ENCODE results near the gene RPIA. TPM values are rescaled to one million over a fixed set of nuclear protein-coding genes. Genes with fewer than 3 reads are reported as not detected.
"Not testable (repeated sequence)": the region's sequence is repeated elsewhere in the genome, so short reads cannot be mapped to it uniquely, and the experiment has no call there.

Gene RPIA
- total RNA-seq, 1 donor from 2014 or later = 17.4 TPM

DNA sequence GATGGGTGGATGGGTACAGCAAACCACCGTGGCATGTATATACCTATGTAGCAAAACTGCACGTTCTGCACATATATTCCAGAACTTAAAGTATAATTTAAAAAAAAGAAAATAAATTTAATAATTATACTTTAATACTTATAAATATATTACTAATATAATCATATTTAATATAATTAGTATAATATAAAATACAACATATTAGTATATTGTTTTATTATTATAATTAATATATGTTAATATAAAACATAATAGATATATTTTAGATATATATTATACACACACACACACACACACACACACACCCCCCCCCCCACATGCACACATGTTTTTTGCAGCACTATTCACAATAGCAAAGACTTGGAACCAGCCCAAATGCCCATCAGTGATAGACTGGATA, 29.8 kb downstream of the RPIA start:
- DNase-seq (no peak), ATAC-seq (ENCODE audit: poor library complexity) (no peak)
- intact Hi-C loops (cut with DNase I) = no loop called here

DNA sequence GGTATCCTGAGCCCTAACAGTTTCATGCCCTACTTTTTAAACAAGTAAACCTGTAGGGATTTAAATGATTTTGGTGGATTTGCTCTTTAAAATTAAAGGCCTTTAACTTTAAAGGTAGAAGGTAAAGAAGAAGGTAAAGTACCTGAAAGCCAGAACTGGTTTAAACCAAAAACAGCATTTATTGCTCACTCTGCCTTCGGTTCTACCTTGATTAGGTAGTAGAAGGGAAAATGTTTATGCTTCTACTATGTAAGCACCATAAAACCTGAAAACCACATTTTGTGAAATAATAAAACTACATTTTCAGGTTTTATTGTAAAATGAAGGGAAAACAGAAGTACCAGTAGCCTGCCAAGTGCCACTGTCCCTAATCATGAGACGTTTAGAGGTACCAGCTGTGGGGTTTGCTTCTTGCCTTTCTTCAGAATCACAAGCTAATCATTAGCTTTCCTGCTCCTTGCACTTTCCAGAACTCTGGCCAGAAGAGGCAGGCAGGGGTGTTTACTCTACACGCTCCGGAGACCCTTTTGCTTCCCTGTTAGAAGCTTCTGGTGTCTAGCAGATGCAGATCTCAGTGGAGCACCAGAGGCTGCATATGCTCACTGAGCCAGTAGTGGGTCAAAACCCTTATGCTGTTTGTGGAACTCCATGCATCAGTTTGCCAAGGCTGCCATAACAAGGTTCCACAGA, 33.3 kb downstream of the RPIA start:
- intact Hi-C loops (cut with DNase I) = no loop called here
- ATAC-seq (ENCODE audit: poor library complexity) = no peak
- no peak for DNase-seq

DNA sequence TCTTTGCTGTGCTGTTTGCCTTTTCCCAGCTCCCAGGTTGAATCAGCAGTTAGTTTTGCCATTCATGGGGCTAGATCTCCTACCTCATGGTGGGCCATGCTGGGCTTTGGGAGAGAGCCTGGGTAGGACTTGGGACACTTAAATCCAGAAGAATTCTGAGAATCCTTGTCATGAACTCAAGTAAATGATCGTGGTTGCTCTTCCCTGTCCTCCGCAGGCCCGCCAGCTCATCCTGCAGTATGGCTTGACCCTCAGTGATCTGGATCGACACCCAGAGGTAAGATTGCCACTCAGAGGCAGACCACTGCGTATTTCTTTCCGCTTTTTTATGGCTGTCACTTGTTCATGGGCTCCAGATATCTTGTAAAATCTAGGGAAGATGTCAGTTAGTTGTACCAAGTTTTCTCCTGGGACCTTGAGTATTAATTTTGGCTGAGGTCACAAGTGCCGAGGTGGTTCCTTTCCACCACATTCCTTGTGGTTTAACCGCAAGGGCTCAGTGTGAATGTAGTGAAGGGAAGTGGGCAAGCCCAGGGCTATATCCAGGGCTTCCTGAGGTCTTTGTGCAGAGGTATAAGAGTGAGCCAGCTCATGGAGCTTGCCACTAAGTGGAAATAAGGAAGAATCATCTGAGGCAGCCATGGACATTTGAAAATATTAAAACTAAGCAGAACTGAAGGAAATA, 37.7 kb downstream of the RPIA start:
- intact Hi-C loops (cut with DNase I) = no loop called here
- DNase-seq = no peak
- no peak for ATAC-seq (ENCODE audit: poor library complexity)

DNA sequence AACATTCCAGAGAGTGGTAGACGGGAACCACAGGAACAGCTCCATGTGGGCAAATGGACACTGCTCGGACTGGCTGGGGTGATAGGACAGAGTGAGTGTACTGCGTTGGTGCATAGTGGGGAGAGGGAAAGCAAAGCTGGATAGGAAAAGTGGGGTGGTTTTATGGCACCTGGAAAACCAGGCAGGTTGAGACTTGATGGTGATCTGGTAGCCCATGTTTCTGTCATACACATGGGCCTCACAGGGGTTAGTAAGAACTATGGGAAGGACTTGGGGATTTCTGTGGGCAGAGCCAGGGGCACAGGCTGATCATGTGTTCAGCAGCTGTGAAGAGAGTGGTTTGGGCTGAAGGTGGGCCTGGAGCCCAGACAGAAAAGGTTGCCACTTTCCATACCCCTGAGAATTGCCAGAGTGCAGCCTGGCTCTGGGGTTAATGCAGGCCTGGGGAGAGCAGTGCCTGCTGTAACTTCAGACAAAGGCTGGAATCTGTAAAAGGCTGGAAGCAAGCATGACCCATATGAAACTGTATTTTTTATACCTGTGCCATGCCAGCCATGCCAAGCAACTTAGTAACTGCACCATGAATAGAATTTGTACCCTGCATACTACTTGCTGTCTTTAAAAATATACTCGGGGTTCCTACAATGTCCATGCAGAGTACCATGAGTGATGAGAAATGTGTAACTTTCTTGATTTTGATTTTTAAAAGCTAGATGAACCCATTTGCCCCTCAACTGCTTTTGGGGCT, 41.9 kb downstream of the RPIA start:
- intact Hi-C loops (cut with DNase I) = no loop called here
- no peak for DNase-seq
- ATAC-seq (ENCODE audit: poor library complexity) = peak; percentile 68

DNA sequence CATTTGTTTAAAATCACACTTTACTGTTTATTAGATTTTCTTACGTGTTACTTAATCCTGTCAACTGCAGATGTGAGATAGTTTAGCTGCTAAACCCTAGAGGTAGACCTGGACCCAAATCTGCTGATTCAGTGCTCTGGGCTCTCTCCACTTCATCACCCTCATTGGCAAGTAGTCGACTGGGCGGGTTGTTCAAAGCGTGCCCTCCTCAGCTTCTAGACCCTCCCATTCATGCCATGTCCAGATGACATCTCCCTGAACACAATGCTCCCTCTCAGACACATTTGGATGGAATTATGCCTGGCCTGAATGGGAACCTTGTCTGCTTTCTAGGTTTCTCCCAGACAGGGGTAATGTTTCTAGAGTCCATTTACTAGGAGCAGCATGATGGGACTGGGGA, 43.7 kb downstream of the RPIA start:
- DNase-seq (no peak), ATAC-seq (ENCODE audit: poor library complexity) (no peak)
- intact Hi-C loops (cut with DNase I) = no loop called here

DNA sequence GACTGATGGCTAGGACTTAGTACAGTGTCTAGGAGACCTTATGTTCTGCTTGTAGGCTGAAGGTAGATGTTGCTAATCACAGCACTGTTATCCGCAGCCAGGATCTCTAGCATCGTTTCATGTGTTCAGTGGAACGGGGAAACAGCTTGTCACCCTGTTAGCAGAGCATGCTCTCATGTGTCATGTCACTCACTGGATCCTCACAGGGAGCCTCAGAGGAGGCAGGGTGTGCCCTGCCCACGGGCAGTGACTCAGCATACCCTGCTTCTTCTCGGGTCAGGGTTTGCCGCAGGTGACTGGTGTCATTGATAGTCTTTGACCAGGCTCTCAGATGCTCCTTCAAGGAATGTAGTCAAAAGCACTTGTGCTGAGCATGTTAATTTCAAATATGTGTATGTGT, 44.4 kb downstream of the RPIA start:
- intact Hi-C loops (cut with DNase I) = no loop called here
- DNase-seq (no peak), ATAC-seq (ENCODE audit: poor library complexity) (no peak)

DNA sequence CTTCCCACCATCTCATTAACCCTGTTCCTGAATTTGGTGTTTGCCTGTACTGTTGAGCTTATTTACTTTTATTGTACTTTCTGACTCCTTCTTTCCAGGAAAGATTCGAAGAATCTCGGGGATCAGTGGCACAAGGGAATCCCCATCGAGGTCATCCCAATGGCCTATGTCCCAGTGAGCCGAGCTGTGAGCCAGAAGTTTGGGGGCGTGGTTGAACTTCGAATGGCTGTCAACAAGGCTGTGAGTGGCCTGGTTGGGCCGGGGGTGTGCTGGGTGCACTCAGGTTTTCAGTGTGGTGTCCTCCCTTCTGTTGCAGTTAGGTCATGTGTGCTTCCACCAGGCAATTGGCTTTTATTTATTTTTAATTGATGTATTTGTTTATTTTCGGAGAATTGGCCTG, 45.0 kb downstream of the RPIA start:
- intact Hi-C loops (cut with DNase I) = no loop called here
- DNase-seq = no peak
- no peak for ATAC-seq (ENCODE audit: poor library complexity)

DNA sequence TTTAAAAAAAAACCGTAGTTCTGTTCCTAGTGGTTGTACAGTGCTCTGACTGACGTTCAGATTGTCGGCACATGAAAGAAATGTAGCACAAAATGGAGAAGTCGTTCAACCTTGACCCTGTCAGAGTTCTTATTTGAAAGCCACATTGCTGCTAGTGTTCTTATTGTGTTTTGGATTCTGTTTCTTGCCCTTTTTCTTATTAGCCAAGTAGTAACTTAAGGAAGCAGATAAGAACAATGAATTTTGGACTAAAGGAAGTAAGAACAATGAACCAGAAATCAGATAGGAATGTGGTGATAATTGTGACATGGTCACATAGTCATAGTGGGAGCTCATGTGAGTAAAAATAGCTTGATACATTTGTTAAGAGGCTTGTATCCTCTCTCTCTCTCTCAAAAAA, 45.9 kb downstream of the RPIA start:
- DNase-seq (no peak), ATAC-seq (ENCODE audit: poor library complexity) (peak; percentile 47)
- intact Hi-C loops (cut with DNase I) = no loop called here

DNA sequence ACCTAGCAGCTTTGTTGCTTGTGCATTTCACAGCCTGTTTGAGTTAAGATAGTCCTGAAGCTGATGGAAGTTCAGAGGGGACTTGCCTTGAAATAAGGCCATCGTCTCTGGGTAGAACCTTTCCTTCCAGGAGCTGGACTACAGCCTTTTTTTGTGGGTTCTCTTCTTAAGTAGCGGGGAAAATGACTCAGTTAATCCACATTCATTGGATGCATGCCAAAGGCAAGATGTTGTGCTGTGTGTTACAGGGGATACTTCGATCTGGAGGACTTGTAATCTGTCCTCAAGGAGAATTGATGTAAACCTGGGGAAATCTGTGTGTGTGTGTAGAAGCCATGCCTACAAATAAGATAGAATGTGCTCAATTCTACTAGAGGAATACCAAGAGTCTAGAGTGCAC, 46.8 kb downstream of the RPIA start:
- ATAC-seq (ENCODE audit: poor library complexity) (no peak), DNase-seq (no peak)
- intact Hi-C loops (cut with DNase I) = no loop called here

DNA sequence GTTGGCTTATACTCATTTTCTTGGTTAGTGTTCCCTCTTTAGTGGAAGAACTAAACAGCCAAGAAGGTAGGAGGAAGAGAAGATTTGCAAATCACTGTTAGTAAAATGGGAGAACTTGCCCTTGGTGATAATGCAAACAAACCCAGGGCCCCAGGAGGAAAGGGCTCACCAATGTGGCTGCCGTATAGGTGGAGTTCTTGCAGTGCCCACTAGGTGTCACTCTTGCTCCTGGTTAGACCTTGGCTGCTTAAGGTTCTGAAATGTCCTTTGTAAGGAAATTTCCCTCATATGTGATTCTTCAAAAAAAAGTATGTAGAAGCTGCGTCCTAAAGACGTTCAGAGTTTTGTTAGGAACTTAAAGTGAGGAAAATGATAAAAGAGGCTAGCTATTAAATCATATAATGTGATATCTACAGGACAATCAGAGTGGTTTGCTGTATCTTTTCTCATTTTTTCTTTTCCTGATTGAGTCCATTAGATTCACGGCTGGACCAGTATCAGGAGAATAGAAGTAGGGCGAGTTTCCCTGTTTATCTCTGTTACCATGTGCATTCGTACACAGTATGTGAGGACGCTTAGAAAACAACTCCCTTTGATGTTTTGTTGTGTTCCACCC, 48.6 kb downstream of the RPIA start:
- intact Hi-C loops (cut with DNase I) = loop anchor here (10.0 kb wide), 1 partner anchor 145 kb away; no protein-coding TSS in a partner anchor
- DNase-seq (peak; percentile 69), ATAC-seq (ENCODE audit: poor library complexity) (peak; percentile 78)

DNA sequence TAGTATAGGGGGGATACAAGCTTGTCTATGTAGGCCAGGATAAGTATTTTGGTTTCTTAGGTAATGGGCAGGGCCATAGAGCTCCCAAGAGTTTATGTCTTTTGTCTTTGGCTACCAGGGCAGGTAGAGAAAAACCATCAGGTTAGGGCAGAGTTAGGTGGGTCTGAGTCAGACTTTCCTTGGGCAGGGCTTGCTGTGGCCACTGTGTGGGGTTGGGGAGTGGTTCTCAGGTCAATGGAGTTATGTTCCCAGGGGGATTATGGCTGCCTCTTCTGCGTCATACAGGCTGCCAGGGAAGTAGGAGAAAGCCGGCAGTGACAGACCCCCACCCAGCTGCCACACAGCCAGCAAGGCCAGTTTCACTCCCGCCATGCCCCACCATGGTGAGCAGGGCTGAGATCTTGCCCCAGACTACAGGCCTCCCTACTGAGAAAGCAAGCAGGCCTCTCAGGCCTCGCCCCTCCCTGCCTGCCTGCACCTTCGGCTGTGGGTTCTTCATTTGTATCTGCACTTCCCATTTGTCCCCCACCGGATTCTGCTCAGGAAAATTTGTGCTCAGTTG, 55.5 kb downstream of the RPIA start:
- DNase-seq (no peak), ATAC-seq (ENCODE audit: poor library complexity) (no peak)
- intact Hi-C loops (cut with DNase I) = loop anchor here (10.0 kb wide), 1 partner anchor 138 kb away; no protein-coding TSS in a partner anchor

DNA sequence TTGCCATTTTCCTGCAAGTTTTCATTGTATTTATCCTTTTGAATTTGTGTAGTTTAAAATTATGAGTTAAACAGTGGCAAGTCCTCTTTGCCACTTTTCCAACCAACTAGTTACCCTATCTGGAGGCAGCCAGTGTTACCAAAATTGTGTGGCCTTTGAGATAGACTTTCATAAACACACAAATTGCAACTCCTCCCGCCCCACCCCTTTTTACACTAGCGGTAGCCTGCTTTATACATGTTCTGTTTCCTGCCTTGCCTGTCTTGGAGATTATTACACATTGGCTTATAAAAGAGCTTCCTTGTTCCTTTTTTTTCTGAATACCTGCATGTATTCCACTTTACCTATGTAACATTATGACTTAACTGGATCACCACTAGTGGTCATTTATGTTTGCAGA, 56.5 kb downstream of the RPIA start:
- no peak for ATAC-seq (ENCODE audit: poor library complexity)
- no peak for DNase-seq
- intact Hi-C loops (cut with DNase I) = loop anchor here (10.0 kb wide), 1 partner anchor 137 kb away; no protein-coding TSS in a partner anchor

DNA sequence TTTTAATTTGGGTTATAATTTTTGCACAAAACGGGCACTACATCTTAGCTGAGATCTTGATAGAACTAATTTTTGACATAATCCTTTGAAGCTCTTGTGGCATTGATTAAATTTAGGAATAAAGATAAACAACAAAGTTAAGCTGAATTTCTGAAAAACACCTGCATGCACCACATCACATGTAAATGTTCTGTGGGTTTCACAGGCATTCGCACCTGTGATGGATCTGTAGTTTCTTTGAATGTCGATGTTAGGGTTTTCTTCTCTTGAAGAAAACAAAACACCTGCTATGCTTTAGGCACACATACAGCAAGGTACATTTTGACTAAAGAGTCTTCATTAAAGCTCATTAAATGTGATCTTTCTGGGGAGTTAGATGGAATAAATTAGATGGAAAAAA, 60.3 kb downstream of the RPIA start:
- intact Hi-C loops (cut with DNase I) = no loop called here
- no peak for ATAC-seq (ENCODE audit: poor library complexity)
- no peak for DNase-seq

DNA sequence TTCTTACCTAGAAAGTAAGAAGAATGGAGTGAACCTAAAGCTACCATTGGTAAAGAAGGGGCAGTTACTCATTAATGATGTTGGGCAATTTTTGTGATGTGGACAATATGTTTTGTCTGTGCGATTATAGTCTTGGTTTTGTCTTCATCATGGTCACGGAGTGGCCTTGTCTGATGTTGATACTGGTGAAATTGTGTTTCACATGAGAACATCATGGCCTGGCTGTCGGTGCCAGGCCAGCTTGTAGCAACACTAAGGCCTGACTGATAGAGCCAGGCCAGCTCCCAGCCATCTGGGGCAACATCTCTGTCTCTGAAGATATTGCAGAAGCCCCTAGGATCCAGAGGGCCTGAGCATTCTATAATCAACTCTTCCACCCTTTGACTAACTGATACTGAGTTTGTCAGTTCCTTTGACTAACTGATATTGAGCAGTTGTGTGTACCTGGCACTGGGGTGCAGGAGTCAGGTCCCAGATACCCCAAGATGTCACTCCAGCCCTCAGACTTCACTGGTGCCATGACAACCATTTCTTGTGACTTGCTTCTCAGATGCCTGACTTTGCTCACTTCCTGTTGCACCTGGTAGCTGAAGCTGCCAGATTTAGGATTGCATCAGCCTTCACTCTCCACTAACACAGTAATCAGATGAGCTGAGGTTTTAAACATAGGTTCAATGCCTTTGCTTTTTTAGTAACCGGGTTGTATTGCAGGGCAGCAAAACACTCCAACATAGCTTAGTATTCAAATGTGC, 62.5 kb downstream of the RPIA start:
- ATAC-seq (ENCODE audit: poor library complexity) (no peak), DNase-seq (no peak)
- intact Hi-C loops (cut with DNase I) = no loop called here

DNA sequence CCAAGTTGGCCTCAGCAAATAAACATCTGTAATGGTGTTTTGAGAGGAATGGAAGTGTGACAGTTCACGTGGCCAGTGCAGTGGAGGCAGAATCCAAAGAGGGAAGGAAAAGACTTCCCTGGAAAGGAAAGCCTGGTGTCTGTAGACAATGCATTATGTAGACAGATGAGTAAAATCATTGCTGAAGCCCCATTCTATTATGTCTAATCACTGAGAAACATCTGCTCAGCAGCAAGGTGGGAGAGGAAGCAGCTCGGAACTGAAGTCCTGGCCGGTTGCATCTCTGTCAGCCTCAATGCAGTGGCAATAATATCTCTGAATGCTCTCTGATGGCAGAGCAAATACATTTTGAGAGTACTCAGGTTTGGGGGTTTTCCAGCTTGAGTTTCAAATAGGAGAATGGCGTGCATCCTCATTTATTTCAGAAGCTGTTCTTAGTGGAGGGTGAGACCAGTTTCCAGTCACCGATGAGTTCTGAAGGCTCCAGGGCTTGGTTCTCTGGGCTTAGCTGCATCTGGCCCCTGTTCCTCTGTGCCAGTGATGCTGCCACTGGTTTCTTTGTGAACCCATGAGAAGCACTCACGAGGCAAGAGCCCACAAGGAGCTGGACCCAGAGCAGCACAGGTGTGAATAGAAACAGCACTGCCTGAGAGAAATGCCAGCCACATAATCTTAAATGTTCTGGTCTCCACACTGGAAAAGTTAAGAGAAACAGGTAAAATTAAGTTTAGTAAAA, 63.3 kb downstream of the RPIA start:
- intact Hi-C loops (cut with DNase I) = no loop called here
- no peak for ATAC-seq (ENCODE audit: poor library complexity)
- DNase-seq = no peak

DNA sequence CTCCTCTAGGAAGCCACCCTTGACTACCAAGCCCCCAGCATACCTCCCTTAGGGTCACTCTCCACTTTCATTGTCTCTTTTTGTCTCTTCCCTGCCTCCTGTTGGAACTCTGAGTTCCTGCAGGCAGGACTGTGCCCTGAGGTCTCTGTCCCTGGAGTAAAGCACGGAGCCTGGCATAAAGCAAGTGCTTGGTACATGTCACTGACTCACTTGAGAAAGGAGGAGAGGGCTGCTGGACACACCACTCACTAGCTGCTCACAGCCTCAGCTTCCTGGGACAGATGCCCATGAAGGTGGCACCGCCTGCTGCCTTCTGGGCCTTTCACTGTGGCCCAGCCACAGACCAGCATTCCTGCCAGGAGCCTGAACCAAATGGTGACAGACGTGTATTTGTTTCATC, 64.4 kb downstream of the RPIA start:
- DNase-seq (no peak), ATAC-seq (ENCODE audit: poor library complexity) (no peak)
- intact Hi-C loops (cut with DNase I) = no loop called here

DNA sequence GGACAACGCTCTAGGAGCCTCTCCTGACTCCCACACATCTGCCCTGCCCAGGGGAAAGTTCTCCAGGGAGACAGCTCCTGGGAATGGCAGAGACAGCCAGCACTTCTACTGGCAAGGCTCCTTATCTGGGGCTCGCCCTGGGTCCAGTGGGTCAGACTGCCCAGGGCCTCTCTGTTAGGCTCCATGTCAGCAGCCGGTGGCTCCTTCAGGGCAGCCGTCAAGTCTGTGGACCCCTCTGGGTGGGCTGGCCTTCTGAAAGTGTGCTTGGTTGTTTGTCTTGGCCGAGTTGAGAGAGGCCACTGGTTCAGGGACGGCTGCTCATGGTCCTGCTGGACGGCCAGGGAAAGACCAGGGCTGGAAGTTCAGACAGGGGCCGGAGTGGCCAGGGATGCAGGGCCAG, 65.6 kb downstream of the RPIA start:
- intact Hi-C loops (cut with DNase I) = no loop called here
- no peak for DNase-seq
- ATAC-seq (ENCODE audit: poor library complexity) = no peak

DNA sequence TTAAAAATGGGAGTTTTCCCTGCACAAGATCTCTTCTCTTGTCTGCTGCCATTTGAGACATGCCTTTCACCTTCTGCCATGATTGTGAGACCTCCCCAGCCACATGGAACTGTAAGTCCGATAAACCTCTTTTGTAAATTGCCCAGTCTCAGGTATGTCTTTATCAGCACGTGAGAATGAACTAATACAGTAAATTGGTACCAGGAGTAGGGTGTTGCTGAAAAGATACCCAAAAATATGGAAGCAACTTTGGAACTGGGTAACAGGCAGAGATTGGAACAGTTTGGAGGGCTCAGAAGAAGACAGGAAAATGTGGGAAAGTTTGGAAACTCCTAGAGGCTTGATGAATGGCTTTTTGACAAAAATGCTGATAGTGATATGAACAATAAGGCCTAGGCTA, 67.2 kb downstream of the RPIA start:
- ATAC-seq (ENCODE audit: poor library complexity); DNase-seq; intact Hi-C loops (cut with DNase I): not testable (repeated sequence)

Measured in Right ventricle myocardium superior (tissue), 1 donor.